Fibroblast of lung (primary cell): Measurements from ENCODE around the gene SYPL1. TPM values are rescaled to one million over a fixed set of nuclear protein-coding genes. Genes with fewer than 3 reads are reported as not detected.

ENCODE experiments used
- DNase-seq, 2 donors: peaks; one replicate each; pipeline versions ENCODE4 v3.0.0 to v3.0.0-alpha.2; 2010; ENCODE audit warnings: low read depth in 2 of 2
- H2AFZ ChIP-seq: 2 replicates; pipeline ENCODE4 v1.5.1; 2012; ENCODE audit warnings: low read length, control low read depth, inconsistent platforms
- H3K27ac ChIP-seq: 2 replicates; pipeline ENCODE4 v1.5.1; 2011; ENCODE audit warnings: low read length, control low read depth; ENCODE audit not compliant: insufficient read depth
- H3K27me3 ChIP-seq: 2 replicates; pipeline ENCODE4 v1.5.1; 2011; ENCODE audit warnings: mild to moderate bottlenecking, low read length; ENCODE audit not compliant: control insufficient read depth, insufficient read depth
- H3K36me3 ChIP-seq: 2 replicates; pipeline ENCODE4 v1.5.1; 2011; ENCODE audit warnings: low read length; ENCODE audit not compliant: control insufficient read depth, insufficient read depth
- H3K4me1 ChIP-seq: 2 replicates; pipeline ENCODE4 v1.5.1; 2011; ENCODE audit warnings: low read length; ENCODE audit not compliant: control insufficient read depth, insufficient read depth; ENCODE audit errors: extremely low read depth
- H3K4me2 ChIP-seq: 2 replicates; pipeline ENCODE4 v1.5.1; 2011; ENCODE audit warnings: low read length, control low read depth; ENCODE audit not compliant: insufficient read depth; ENCODE audit errors: extremely low read depth
- H3K4me3 ChIP-seq, 4 experiments: fragments of 200-600 bp in 1 of 4; sonication (generic) in 1 of 4; replicated peaks in 1 of 4; 2 replicates each; pipeline ENCODE4 v1.5.1; 2011 to 2016; ENCODE audit warnings: low read length in 4 of 4, low read depth in 3 of 4, mild to moderate bottlenecking in 3 of 4, control low read depth in 2 of 4, inconsistent platforms in 1 of 4, mixed read lengths in 1 of 4; ENCODE audit not compliant: insufficient read depth in 1 of 4; ENCODE audit errors: control extremely low read depth in 1 of 4
- H3K79me2 ChIP-seq: 2 replicates; pipeline ENCODE4 v1.5.1; 2012; ENCODE audit warnings: mild to moderate bottlenecking, low read length, inconsistent platforms; ENCODE audit not compliant: control insufficient read depth, insufficient read depth
- H3K9ac ChIP-seq: 2 replicates; pipeline ENCODE4 v1.5.1; 2011; ENCODE audit warnings: mild to moderate bottlenecking, low read length, control low read depth; ENCODE audit not compliant: insufficient read depth
- H3K9me3 ChIP-seq: 2 replicates; pipeline ENCODE4 v1.5.1; 2012; ENCODE audit warnings: low read depth, low read length; ENCODE audit not compliant: control insufficient read depth, insufficient read depth
- H4K20me1 ChIP-seq: 2 replicates; pipeline ENCODE4 v1.5.1; 2011; ENCODE audit warnings: low read length; ENCODE audit not compliant: control insufficient read depth, insufficient read depth; ENCODE audit errors: extremely low read depth
- CTCF ChIP-seq, 2 donors: IDR thresholded peaks in 1 of 2; conservative IDR thresholded peaks in 1 of 2; 1 replicate in 1 of 2; 2 replicates in 1 of 2; pipeline ENCODE4 v1.5.1; 2011 to 2012; ENCODE audit warnings: low read length in 2 of 2, control low read depth in 1 of 2, inconsistent platforms in 1 of 2, low read depth in 1 of 2, mild to moderate bottlenecking in 1 of 2
- EZH2 ChIP-seq: IDR thresholded peaks from 2 replicates; pipeline ENCODE4 v1.5.1; 2012; ENCODE audit warnings: low read length, control low read depth, mild to moderate bottlenecking; ENCODE audit errors: missing control alignments
- polyA plus RNA-seq, 2 donors: library from polyadenylated mRNA; depleted of rRNA in 1 of 2; stranded (reverse) in 1 of 2; unstranded in 1 of 2; fragments of >200 nt; gene quantifications; 2 replicates each; pipeline ENCODE4 v1.2.1, GENCODE V29; 2011 to 2012; ENCODE audit warnings: missing spikeins in 1 of 2
- total RNA-seq: library from RNA; depleted of rRNA; stranded (reverse); fragments of >200 nt; gene quantifications from 2 replicates; pipeline ENCODE4 v1.2.1, GENCODE V29; 2014

The SYPL1 gene
- total and polyA plus RNA-seq, 2 donors (not counting 1 experiment from before 2014, with no cell fraction given) = 71.0 to 132 TPM

GRCh38 chr7:106142136-106142535 lies 30.0 kb upstream of the SYPL1 start:
- DNase-seq = no peak
- Histone ChIP-seq H3K27me3 (peaks cover 24% of the 10 kb centered on the region), H3K36me3 (no peaks in the 10 kb centered on the region), H3K4me2 (no peak overlapping the region), H3K4me3 (no peak overlapping the region), H4K20me1 (no peaks in the 10 kb centered on the region), H3K27ac (no peak overlapping the region), H3K9ac (no peak overlapping the region), H2AFZ (no peak overlapping the region), H3K9me3 (no peaks in the 10 kb centered on the region), H3K79me2 (no peaks in the 10 kb centered on the region), H3K4me1 (no peaks in the 10 kb centered on the region)
- TF ChIP-seq CTCF (conservative IDR thresholded peaks at IDR 0.05 in 1 of 2, IDR thresholded peaks at IDR 0.05 in 1 of 2; ENCODE audit: low read depth in 1 of 2, low read length in 2 of 2) (no peak), EZH2 (no peak)

DNA sequence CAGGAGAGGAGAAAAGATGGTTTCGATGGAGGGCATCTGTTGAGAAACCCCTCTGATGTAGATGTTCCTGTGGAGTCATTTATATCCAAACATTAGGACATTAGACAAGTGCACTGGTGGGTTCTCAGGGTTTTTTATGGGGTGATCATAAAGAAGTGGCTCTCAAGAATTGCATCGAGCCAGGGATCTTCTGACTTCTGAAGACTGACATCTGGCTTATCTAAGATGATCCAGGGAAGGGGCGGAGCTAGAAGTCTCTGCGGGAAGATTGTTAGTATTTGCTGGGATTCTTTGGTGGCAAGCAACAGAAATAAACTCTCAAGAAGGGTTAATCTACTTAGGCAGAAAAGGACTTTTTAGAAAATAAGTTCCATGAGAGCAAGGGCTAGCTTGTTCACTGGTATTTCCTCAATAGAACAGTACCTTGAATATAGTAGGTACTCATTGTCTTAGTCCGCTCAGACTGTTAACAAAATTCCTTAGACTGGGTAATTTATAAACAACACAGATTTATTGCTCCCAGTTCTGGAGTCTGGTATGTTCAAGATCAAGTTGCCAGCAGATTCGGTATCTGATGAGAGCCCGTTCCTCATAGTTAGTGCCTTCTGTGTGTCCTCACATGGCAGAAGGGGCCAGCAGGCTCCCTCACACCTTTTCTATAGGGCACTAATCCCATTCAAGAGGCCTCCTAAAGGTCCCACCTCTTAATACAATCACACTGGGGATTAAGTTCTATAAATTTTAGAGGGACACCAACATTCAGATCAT lies 28.5 kb upstream of the SYPL1 start:
- Histone ChIP-seq H2AFZ (no peak overlapping the region), H3K9me3 (no peaks in the 10 kb centered on the region), H3K27ac (no peak overlapping the region), H3K4me1 (no peaks in the 10 kb centered on the region), H3K79me2 (no peaks in the 10 kb centered on the region), H3K27me3 (peaks cover 30% of the 10 kb centered on the region), H4K20me1 (no peaks in the 10 kb centered on the region), H3K36me3 (no peaks in the 10 kb centered on the region), H3K9ac (no peak overlapping the region), H3K4me3 (no peak overlapping the region), H3K4me2 (no peak overlapping the region)
- TF ChIP-seq CTCF (conservative IDR thresholded peaks at IDR 0.05 in 1 of 2, IDR thresholded peaks at IDR 0.05 in 1 of 2; ENCODE audit: low read depth in 1 of 2, low read length in 2 of 2) = no peak
- no peak for TF ChIP-seq EZH2
- no peak for DNase-seq

DNA sequence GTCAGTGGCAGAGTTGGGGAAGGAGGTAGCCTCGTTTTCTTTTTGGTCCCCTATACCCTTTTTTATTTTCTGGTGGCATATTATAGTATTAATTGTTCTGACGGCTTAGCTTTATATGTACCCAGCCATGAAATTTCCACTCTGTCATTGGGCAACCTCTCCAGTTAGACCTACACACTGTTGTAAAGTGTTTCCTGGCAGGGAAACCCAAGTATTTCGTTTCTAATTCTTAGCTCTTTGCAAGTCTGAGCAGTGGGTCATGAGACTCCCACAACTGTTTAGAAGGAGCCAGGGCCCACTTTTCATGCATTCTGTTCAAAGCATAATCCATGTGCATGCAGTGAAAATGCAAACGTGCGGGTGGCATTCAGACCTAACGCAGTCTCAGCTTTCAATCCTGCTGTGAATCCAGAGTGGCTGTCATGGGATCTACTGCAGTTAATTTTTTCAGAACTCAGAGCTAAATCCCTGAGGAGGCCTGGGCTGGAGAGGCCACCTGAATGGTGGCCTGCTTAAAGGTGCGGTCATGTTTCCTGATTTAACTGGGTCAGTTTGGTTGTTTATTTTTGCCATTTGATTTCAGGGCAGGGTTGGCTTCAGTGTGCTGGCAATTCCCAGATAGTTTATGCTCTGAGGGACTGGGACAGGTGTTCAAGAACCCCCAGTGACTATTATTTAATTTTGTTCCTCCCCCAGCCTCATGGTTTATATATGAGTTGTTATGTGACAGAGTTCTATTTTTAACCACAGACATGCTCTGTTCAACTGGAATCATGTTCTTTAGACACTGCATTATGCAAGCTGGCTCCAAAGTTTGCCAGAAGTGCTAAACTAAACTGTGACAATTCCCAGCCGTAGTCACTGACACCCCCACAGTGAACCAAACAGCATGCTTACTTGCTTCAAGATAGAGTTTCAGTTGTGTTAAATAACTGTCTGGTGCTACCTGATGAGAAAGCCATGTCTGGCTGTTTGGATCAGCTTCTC lies 27.4 kb upstream of the SYPL1 start:
- H3K27me3 ChIP-seq = peaks cover 30% of the 10 kb centered on the region
- no peaks in the 10 kb centered on the region for H3K79me2 ChIP-seq
- H3K4me1 ChIP-seq = no peaks in the 10 kb centered on the region
- H3K27ac ChIP-seq = no peak overlapping the region
- DNase-seq = peak; percentile 41 to 49
- no peak for TF ChIP-seq EZH2
- TF ChIP-seq CTCF (conservative IDR thresholded peaks at IDR 0.05 in 1 of 2, IDR thresholded peaks at IDR 0.05 in 1 of 2; ENCODE audit: low read depth in 1 of 2, low read length in 2 of 2) = no peak
- H3K9ac ChIP-seq = no peak overlapping the region
- H3K9me3 ChIP-seq = no peaks in the 10 kb centered on the region
- H3K36me3 ChIP-seq = no peaks in the 10 kb centered on the region
- H3K4me3 ChIP-seq = no peak overlapping the region
- no peak overlapping the region for H3K4me2 ChIP-seq
- no peak overlapping the region for H2AFZ ChIP-seq
- H4K20me1 ChIP-seq = no peaks in the 10 kb centered on the region
